B cell (primary cell): ENCODE results near the gene ACY1. TPM values are rescaled to one million over a fixed set of nuclear protein-coding genes. Genes with fewer than 3 reads are reported as not detected.

Source experiments
- ATAC-seq: fragments of 200-7000 bp; cut with Tn5 transposase; one replicate; pipeline ENCODE4 v1.10.0; 2021; ENCODE audit warnings: low read depth, mild to moderate bottlenecking, moderate number of reproducible peaks, moderate library complexity
- CTCF ChIA-PET: fragments of 350-600 bp; sonication (Branson Sonifier 250); formaldehyde crosslinking; loops from one replicate; lab custom pipeline; 2021; ENCODE audit warnings: antibody characterized with exemption, inconsistent platforms; lab: Charles Lee
- POLR2A ChIA-PET: fragments of 350-600 bp; sonication (Branson Sonifier 250); formaldehyde crosslinking; loops from one replicate; lab custom pipeline; 2021; ENCODE audit warnings: antibody characterized with exemption; lab: Charles Lee
- DNase-seq: peaks from one replicate; pipeline ENCODE4 v3.0.0; 2013
- H2AFZ ChIP-seq: 2 replicates; pipeline ENCODE4 v1.6.1; 2012; ENCODE audit warnings: mild to moderate bottlenecking, low read depth, low read length; ENCODE audit not compliant: insufficient read depth, poor library complexity, severe bottlenecking
- H3K27ac ChIP-seq, 2 donors: 1 replicate in 1 of 2; 2 replicates in 1 of 2; pipeline ENCODE4 v1.5.1; 2012 to 2013; ENCODE audit warnings: low read length in 2 of 2, mild to moderate bottlenecking in 2 of 2, moderate library complexity in 1 of 2
- H3K27me3 ChIP-seq, 4 experiments: fragments of 200-600 bp in 1 of 4; sonication (generic) in 1 of 4; replicated peaks in 1 of 4; 1 replicate in 2 of 4; 2 replicates in 2 of 4; pipeline versions ENCODE4 v1.6.1 to v1.7.0; 2013 to 2016; ENCODE audit warnings: low read length in 3 of 4, mild to moderate bottlenecking in 2 of 4, mixed read lengths in 1 of 4, moderate library complexity in 1 of 4; ENCODE audit not compliant: insufficient read depth in 4 of 4, control insufficient read depth in 3 of 4; ENCODE audit errors: control extremely low read depth in 1 of 4
- H3K36me3 ChIP-seq, 2 experiments: replicated peaks in 1 of 2; 1 replicate in 1 of 2; 2 replicates in 1 of 2; pipeline versions ENCODE4 v1.6.1 to v1.7.1; 2013; ENCODE audit warnings: low read length in 1 of 2; ENCODE audit not compliant: insufficient read depth in 2 of 2, control insufficient read depth in 1 of 2; ENCODE audit errors: control extremely low read depth in 1 of 2, extremely low read depth in 1 of 2
- H3K4me1 ChIP-seq, 2 donors: fragments of 200-600 bp in 1 of 2; sonication (generic) in 1 of 2; 1 replicate in 1 of 2; 2 replicates in 1 of 2; pipeline versions ENCODE4 v1.5.1 to v1.6.1; 2013 to 2017; ENCODE audit warnings: low read length in 2 of 2; ENCODE audit not compliant: control insufficient read depth in 2 of 2, insufficient read depth in 2 of 2
- H3K4me2 ChIP-seq: replicated peaks from 2 replicates; pipeline ENCODE3; 2012; ENCODE audit warnings: mild to moderate bottlenecking, low read depth, low read length; ENCODE audit not compliant: poor library complexity, severe bottlenecking
- H3K4me3 ChIP-seq, 5 experiments: fragments of 200-600 bp in 1 of 5; sonication (generic) in 1 of 5; 1 replicate in 3 of 5; 2 replicates in 2 of 5; pipeline versions ENCODE4 v1.5.1 to v1.7.0; 2011 to 2016; ENCODE audit warnings: low read length in 4 of 5, mild to moderate bottlenecking in 4 of 5, low read depth in 2 of 5, control low read depth in 1 of 5, moderate library complexity in 1 of 5; ENCODE audit not compliant: insufficient read depth in 1 of 5; ENCODE audit errors: control extremely low read depth in 1 of 5, extremely low read depth in 1 of 5
- H3K79me2 ChIP-seq: fragments of 200-600 bp; sonication (generic); one replicate; pipeline ENCODE4 v1.6.0; 2016; ENCODE audit warnings: low read length; ENCODE audit not compliant: control insufficient read depth, insufficient read depth
- H3K9ac ChIP-seq: fragments of 200-600 bp; sonication (generic); 2 replicates; pipeline ENCODE4 v1.6.1; 2017; ENCODE audit warnings: mild to moderate bottlenecking, low read length, moderate library complexity
- H3K9me3 ChIP-seq, 3 donors: one replicate each; pipeline versions ENCODE4 v1.6.1 to v1.7.1; 2013; ENCODE audit warnings: low read length in 2 of 3; ENCODE audit not compliant: control insufficient read depth in 2 of 3, insufficient read depth in 1 of 3; ENCODE audit errors: control extremely low read depth in 1 of 3
- H4K20me1 ChIP-seq: 2 replicates; pipeline ENCODE4 v1.6.0; 2012; ENCODE audit warnings: mild to moderate bottlenecking, low read length; ENCODE audit not compliant: insufficient read depth, control insufficient read depth, poor library complexity, severe bottlenecking
- H3K27ac Mint-ChIP-seq: one replicate; pipeline ENCODE4 v1.8.0; 2021; ENCODE audit warnings: mixed read lengths
- H3K27me3 Mint-ChIP-seq: one replicate; pipeline ENCODE4 v1.8.0; 2021; ENCODE audit warnings: mixed read lengths
- H3K4me1 Mint-ChIP-seq: one replicate; pipeline ENCODE4 v1.8.0; 2021; ENCODE audit warnings: mixed read lengths
- H3K4me3 Mint-ChIP-seq: one replicate; pipeline ENCODE4 v1.8.0; 2021; ENCODE audit warnings: mixed read lengths
- H3K9me3 Mint-ChIP-seq: one replicate; pipeline ENCODE4 v1.8.0; 2022; ENCODE audit warnings: mixed read lengths; ENCODE audit not compliant: insufficient read depth
- EZH2 ChIP-seq: IDR thresholded peaks from 2 replicates; pipeline ENCODE4 v1.6.1; 2012; ENCODE audit warnings: borderline replicate concordance, low read depth, mild to moderate bottlenecking, moderate library complexity, low read length; ENCODE audit not compliant: insufficient read depth, poor library complexity, severe bottlenecking
- WGBS: methylation state at CpG from one replicate; pipeline ENCODE4 v1.1.5; 2013; ENCODE audit warnings: missing lambda C conversion rate; ENCODE audit not compliant: insufficient coverage; 5-methylcytosine and 5-hydroxymethylcytosine counted together
- intact Hi-C: fragments of 100-400 bp; cut with micrococcal nuclease; formaldehyde crosslinking; loops from one replicate; pipeline ENCODE4 v1.10.0; 2022
- polyA plus RNA-seq: library from polyadenylated mRNA; depleted of rRNA; stranded (reverse); fragments of >200 nt; gene quantifications from 2 replicates; pipeline ENCODE4 v1.2.3, GENCODE V29; 2012
- total RNA-seq, 2 donors: library from RNA; stranded (reverse); fragments of 120-200 nt in 1 of 2; gene quantifications; 1 replicate in 1 of 2; 2 replicates in 1 of 2; pipeline versions ENCODE4 v1.2.3 to v1.2.4, GENCODE V29; 2013 to 2022
- TF ChIP-seq, protein P1 (sequence below): fragments of 200-600 bp; IDR thresholded peaks from one replicate; pipeline ENCODE4 v1.8.0; 2022; ENCODE audit warnings: antibody characterized with exemption, mild to moderate bottlenecking

Gene ACY1
- total and polyA plus RNA-seq, 2 donors (not counting 1 experiment from before 2014, with no cell fraction given), result 14.6 to 26.2 TPM

DNA sequence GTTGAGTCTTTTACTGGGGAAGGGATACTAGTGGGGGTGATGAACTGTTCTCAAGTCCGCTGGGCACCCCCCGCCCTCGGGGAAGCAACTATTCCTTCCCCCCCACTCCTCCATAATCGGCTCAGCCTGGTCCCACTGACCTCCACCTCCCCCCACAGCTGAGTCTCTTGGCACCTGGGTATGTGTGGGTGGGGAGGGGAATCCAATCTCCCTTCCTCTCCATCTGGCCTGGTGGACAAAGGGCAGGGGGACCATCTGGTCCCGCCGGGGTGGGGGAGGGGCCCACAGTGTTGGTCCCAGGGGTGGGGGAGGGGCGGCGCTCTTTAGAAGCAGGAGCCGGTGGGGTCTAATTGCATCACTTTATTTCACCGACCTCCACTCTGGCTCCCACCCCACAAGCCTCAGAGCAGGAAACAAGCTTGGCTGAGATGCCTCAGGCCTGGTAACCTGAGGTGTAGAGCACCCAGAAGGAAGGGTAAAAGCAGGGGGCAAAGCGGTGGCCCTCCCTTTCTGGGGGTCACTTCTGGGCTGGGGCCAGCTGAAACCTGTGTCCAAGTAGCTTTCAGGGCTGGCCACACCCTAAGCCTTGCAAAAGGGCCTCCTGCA is 15.1 kb upstream of the ACY1 start:
- peaks cover 0 to 3% of the 10 kb centered on the region in 2 experiments for H3K36me3 ChIP-seq
- POLR2A ChIA-PET, result interaction anchor here (1.4 to 1.5 kb wide), 2 partner anchors 9 to 15 kb away, joined by 3 to 4 read pairs; no protein-coding TSS in a partner anchor
- DNase-seq (no peak), ATAC-seq (no peak)
- no peaks in the 10 kb centered on the region for H3K9me3 ChIP-seq
- H3K27me3 Mint-ChIP-seq, result no peaks in the 10 kb centered on the region
- CTCF ChIA-PET, result interaction anchor here (0.5 to 2.6 kb wide), 3 partner anchors 11 to 26 kb away, joined by 3 to 14 read pairs (median 3); partner anchors contain the start of genes PARP3 and RRP9
- intact Hi-C loops, result no loop called here
- H3K4me1 Mint-ChIP-seq, result peaks cover 23% of the 10 kb centered on the region
- H2AFZ ChIP-seq, result peak overlapping the region; percentile 88
- H3K27ac ChIP-seq, result peak overlapping the region in 1 of 2 donors; percentile 56
- peak overlapping the region; percentile 99 for H3K4me2 ChIP-seq
- TF ChIP-seq, protein P1, sequence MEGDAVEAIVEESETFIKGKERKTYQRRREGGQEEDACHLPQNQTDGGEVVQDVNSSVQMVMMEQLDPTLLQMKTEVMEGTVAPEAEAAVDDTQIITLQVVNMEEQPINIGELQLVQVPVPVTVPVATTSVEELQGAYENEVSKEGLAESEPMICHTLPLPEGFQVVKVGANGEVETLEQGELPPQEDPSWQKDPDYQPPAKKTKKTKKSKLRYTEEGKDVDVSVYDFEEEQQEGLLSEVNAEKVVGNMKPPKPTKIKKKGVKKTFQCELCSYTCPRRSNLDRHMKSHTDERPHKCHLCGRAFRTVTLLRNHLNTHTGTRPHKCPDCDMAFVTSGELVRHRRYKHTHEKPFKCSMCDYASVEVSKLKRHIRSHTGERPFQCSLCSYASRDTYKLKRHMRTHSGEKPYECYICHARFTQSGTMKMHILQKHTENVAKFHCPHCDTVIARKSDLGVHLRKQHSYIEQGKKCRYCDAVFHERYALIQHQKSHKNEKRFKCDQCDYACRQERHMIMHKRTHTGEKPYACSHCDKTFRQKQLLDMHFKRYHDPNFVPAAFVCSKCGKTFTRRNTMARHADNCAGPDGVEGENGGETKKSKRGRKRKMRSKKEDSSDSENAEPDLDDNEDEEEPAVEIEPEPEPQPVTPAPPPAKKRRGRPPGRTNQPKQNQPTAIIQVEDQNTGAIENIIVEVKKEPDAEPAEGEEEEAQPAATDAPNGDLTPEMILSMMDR, result no peak
- no peak for TF ChIP-seq EZH2
- H3K4me1 ChIP-seq, result peaks cover 6 to 23% of the 10 kb centered on the region in 2 donors
- WGBS, result 46% methylated on average over 2 of the region's 11 CpGs
- peak overlapping the region; percentile 61 for H3K27ac Mint-ChIP-seq
- no peaks in the 10 kb centered on the region for H4K20me1 ChIP-seq
- H3K4me3 ChIP-seq, result peak overlapping the region in 4 of 5 experiments; percentile 22 to 73 (median 54)
- no peaks in the 10 kb centered on the region for H3K9me3 Mint-ChIP-seq
- H3K4me3 Mint-ChIP-seq, result peak overlapping the region; percentile 88
- peaks cover 5% of the 10 kb centered on the region for H3K79me2 ChIP-seq
- H3K27me3 ChIP-seq, result no peaks in the 10 kb centered on the region
- H3K9ac ChIP-seq, result peak overlapping the region; percentile 75
